ENCODE data around the gene CA7. TPM values are rescaled to one million over a fixed set of nuclear protein-coding genes. Genes with fewer than 3 reads are reported as not detected.
A peak's percentile ranks its signal among the peaks of the same experiment; 100 is the strongest.

Gene CA7
- total and polyA plus RNA-seq, 4 donors = 0.30 to 0.86 (median 0.49) TPM

DNA sequence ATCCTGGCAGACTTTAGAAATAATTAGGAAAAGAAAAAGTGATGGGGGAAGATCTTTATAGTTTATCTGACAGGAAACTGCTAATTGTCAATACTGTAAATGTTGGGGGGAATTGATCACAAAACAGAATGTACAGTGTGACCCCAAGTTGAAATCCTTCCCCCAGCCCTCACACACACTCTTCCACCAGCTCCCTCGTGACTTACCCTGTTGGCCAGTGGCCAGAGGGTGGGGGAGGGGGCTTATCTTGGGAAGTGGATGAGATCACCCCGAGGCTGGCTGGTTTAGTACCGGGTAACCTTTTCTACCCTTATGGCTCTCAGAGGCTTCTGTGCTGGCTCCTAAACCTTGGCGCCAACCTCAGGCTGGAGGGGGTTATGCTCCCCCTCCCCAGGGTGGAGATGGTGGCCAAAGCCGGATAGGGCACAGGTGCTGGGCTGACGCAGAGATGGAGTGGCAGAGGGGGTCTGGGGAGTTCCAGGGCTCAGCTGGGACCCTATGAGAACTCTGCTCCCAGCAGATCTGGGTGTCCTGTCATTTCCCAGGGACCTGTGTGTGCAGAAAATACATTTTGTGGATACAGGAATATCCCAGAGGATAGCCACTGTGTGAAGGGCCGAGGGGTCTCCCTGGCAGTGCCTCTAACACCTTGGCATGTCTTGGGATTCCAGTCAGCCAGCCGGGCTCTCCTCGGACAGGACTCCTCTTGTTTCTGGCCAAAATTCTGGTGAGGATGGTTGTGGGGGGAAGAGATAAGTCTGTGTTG lies 55.9 kb downstream of the CA7 start:
- 42% methylated on average over 5 of the region's 9 CpGs for WGBS (ENCODE audit: insufficient coverage)
- Histone ChIP-seq H3K9me3 (ENCODE audit: control insufficient read depth, insufficient read depth, low read length) (no peaks in the 10 kb centered on the region), H3K4me1 (ENCODE audit: control insufficient read depth, insufficient read depth, low read length) (peaks cover 38% of the 10 kb centered on the region), H3K36me3 (ENCODE audit: control insufficient read depth, insufficient read depth, low read length) (no peaks in the 10 kb centered on the region), H3K27me3 (ENCODE audit: control insufficient read depth, insufficient read depth, low read length) (no peaks in the 10 kb centered on the region), H3K4me3 (ENCODE audit: low read depth, low read length) (no peak overlapping the region), H3K27ac (ENCODE audit: low read depth, low read length) (no peak overlapping the region)
- peak in 3 of 6 donors; percentile 22 to 70 (median 57) for DNase-seq (ENCODE audit: low read depth in 4 of 6, low spot score in 6 of 6)

DNA sequence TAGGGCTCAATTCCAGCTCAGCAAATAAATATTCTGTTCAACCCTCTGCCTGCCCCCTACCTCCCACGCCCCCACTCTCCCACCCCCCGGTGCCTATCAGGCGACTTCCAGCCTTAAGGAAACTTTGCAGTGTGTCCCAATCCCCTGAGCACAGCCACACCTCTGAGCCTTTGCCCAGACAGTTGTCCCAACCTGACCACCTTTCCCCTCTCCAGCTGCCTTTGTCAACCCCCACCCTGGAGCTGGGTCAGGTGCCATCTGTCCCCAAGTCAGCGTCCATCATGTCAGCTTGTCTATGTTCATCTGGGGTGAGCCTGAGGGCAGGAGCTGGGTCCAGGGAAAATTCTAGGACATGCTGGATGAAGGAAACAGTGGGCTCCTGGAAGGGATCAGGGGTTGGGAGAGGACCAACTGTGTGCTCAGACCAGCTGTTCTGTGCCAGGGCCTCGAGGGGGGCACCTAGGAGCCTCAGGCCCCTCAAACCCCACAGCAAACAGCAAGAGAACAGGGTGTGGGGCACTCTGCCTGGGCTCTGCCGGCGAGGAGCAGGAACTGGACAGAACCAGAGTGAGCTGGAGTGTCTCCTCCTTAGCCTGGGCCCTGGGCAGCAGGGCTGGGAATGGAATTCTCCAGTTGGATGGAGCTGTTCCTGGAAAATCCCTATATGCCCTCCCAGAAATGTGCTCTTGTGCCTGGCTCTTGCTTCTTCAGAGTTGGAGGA lies 56.7 kb downstream of the CA7 start:
- H3K27ac ChIP-seq (ENCODE audit: low read depth, low read length) = no peak overlapping the region
- peaks cover 36% of the 10 kb centered on the region for H3K4me1 ChIP-seq (ENCODE audit: control insufficient read depth, insufficient read depth, low read length)
- H3K4me3 ChIP-seq (ENCODE audit: low read depth, low read length) = no peak overlapping the region
- WGBS (ENCODE audit: insufficient coverage) = 56% methylated on average over 4 of the region's 7 CpGs
- no peaks in the 10 kb centered on the region for H3K9me3 ChIP-seq (ENCODE audit: control insufficient read depth, insufficient read depth, low read length)
- DNase-seq (ENCODE audit: low read depth in 4 of 6, low spot score in 6 of 6) = no peak
- H3K36me3 ChIP-seq (ENCODE audit: control insufficient read depth, insufficient read depth, low read length) = no peaks in the 10 kb centered on the region
- no peaks in the 10 kb centered on the region for H3K27me3 ChIP-seq (ENCODE audit: control insufficient read depth, insufficient read depth, low read length)

GRCh38 chr16:66901626-66902025 lies 57.4 kb downstream of the CA7 start:
- no peaks in the 10 kb centered on the region for H3K9me3 ChIP-seq (ENCODE audit: control insufficient read depth, insufficient read depth, low read length)
- no peak for DNase-seq (ENCODE audit: low read depth in 4 of 6, low spot score in 6 of 6)
- H3K36me3 ChIP-seq (ENCODE audit: control insufficient read depth, insufficient read depth, low read length) = no peaks in the 10 kb centered on the region
- H3K27me3 ChIP-seq (ENCODE audit: control insufficient read depth, insufficient read depth, low read length) = no peaks in the 10 kb centered on the region
- no peak overlapping the region for H3K27ac ChIP-seq (ENCODE audit: low read depth, low read length)
- no peak overlapping the region for H3K4me3 ChIP-seq (ENCODE audit: low read depth, low read length)
- WGBS (ENCODE audit: insufficient coverage) = 93% methylated on average over 10 of the region's 10 CpGs
- peaks cover 36% of the 10 kb centered on the region for H3K4me1 ChIP-seq (ENCODE audit: control insufficient read depth, insufficient read depth, low read length)

- Histone ChIP-seq H3K9me3 (ENCODE audit: control insufficient read depth, insufficient read depth, low read length) (no peaks in the 10 kb centered on the region), H3K4me3 (ENCODE audit: low read depth, low read length) (no peak overlapping the region), H3K36me3 (ENCODE audit: control insufficient read depth, insufficient read depth, low read length) (no peaks in the 10 kb centered on the region), H3K27ac (ENCODE audit: low read depth, low read length) (no peak overlapping the region), H3K27me3 (ENCODE audit: control insufficient read depth, insufficient read depth, low read length) (no peaks in the 10 kb centered on the region), H3K4me1 (ENCODE audit: control insufficient read depth, insufficient read depth, low read length) (peaks cover 36% of the 10 kb centered on the region)
- 67% methylated on average over 12 of the region's 14 CpGs for WGBS (ENCODE audit: insufficient coverage)
- DNase-seq (ENCODE audit: low read depth in 4 of 6, low spot score in 6 of 6) = no peak
These were observed 58.7 kb downstream of the CA7 start for GRCh38 chr16:66902648-66903543.

Other genes with a start within 250 kb of the CA7 start
- 10 to 100 TPM; 13.7 to 22.0 TPM for gene CMTM3, start 239.7 kb upstream of the CA7 start, total RNA-seq
- gene CMTM3, start 239.7 kb upstream of the CA7 start, polyA plus RNA-seq (ENCODE audit: insufficient read length in 2 of 2) = 10 to 100 TPM; 41.0 to 48.4 TPM
- 10 to 100 TPM; 34.8 to 64.3 TPM for gene CMTM4, start 147.7 kb upstream of the CA7 start, total RNA-seq
- gene CMTM4, start 147.7 kb upstream of the CA7 start, polyA plus RNA-seq (ENCODE audit: insufficient read length in 2 of 2) = 10 to 100 TPM; 44.1 to 57.1 TPM
- gene DYNC1LI2, start 92.8 kb upstream of the CA7 start, total RNA-seq = 100 to 1,000 TPM; 137 to 194 TPM
- 100 to 1,000 TPM; 171 to 178 TPM for gene DYNC1LI2, start 92.8 kb upstream of the CA7 start, polyA plus RNA-seq (ENCODE audit: insufficient read length in 2 of 2)
- gene TERB1, start 42.8 kb upstream of the CA7 start, total RNA-seq = under 1 TPM in 1 of 2 donors, not detected in 1; 0.10 TPM
- under 1 TPM in 1 of 2 donors, not detected in 1; 0.35 TPM for gene TERB1, start 42.8 kb upstream of the CA7 start, polyA plus RNA-seq (ENCODE audit: insufficient read length in 2 of 2)
- 10 to 100 TPM; 79.4 to 93.5 TPM for gene NAE1, start 13.4 kb upstream of the CA7 start, total RNA-seq
- 10 to 100 TPM; 87.2 to 91.0 TPM for gene NAE1, start 13.4 kb upstream of the CA7 start, polyA plus RNA-seq (ENCODE audit: insufficient read length in 2 of 2)
- gene PDP2, start 36.1 kb downstream of the CA7 start, total RNA-seq = 10 to 100 TPM; 11.4 to 13.2 TPM
- 10 to 100 TPM; 12.7 to 14.4 TPM for gene PDP2, start 36.1 kb downstream of the CA7 start, polyA plus RNA-seq (ENCODE audit: insufficient read length in 2 of 2)
- gene CDH16, start 74.5 kb downstream of the CA7 start, total RNA-seq = not detected
- 1 to 10 TPM in 1 of 2 donors, under 1 TPM in 1; 0.67 to 1.8 TPM for gene CDH16, start 74.5 kb downstream of the CA7 start, polyA plus RNA-seq (ENCODE audit: insufficient read length in 2 of 2)
- gene RRAD, start 81.1 kb downstream of the CA7 start, total RNA-seq = 1 to 10 TPM; 1.8 to 6.0 TPM
- 1 to 10 TPM; 1.3 to 2.3 TPM for gene RRAD, start 81.1 kb downstream of the CA7 start, polyA plus RNA-seq (ENCODE audit: insufficient read length in 2 of 2)
- gene CIAO2B, start 90.0 kb downstream of the CA7 start, total RNA-seq = 100 to 1,000 TPM in 1 of 2 donors, 10 to 100 TPM in 1; 52.7 to 121 TPM
- 100 to 1,000 TPM; 134 to 138 TPM for gene CIAO2B, start 90.0 kb downstream of the CA7 start, polyA plus RNA-seq (ENCODE audit: insufficient read length in 2 of 2)
- 10 to 100 TPM; 22.9 to 41.5 TPM for gene CES2, start 91.1 kb downstream of the CA7 start, total RNA-seq
- 10 to 100 TPM; 42.0 to 50.2 TPM for gene CES2, start 91.1 kb downstream of the CA7 start, polyA plus RNA-seq (ENCODE audit: insufficient read length in 2 of 2)
- 1 to 10 TPM in 1 of 2 donors, under 1 TPM in 1; 0.99 to 2.1 TPM for gene CES3, start 116.9 kb downstream of the CA7 start, total RNA-seq
- 1 to 10 TPM; 1.1 to 1.8 TPM for gene CES3, start 116.9 kb downstream of the CA7 start, polyA plus RNA-seq (ENCODE audit: insufficient read length in 2 of 2)
- gene CES4A, start 144.2 kb downstream of the CA7 start, total RNA-seq = 10 to 100 TPM in 1 of 2 donors, 1 to 10 TPM in 1; 9.8 to 22.5 TPM
- 10 to 100 TPM; 18.5 to 48.6 TPM for gene CES4A, start 144.2 kb downstream of the CA7 start, polyA plus RNA-seq (ENCODE audit: insufficient read length in 2 of 2)
- gene CBFB, start 184.7 kb downstream of the CA7 start, total RNA-seq = 10 to 100 TPM; 45.4 to 59.4 TPM
- 10 to 100 TPM; 36.1 to 38.6 TPM for gene CBFB, start 184.7 kb downstream of the CA7 start, polyA plus RNA-seq (ENCODE audit: insufficient read length in 2 of 2)

Data from spinal cord (tissue), 10 donors.